H9 (cell line): ENCODE measurements around the gene FGF22. TPM values are rescaled to one million over a fixed set of nuclear protein-coding genes. Genes with fewer than 3 reads are reported as not detected.

ENCODE experiments used
- DNase-seq: peaks from one replicate; pipeline ENCODE4 v3.0.0-alpha.2; 2017
- H2AFZ ChIP-seq: one replicate; pipeline ENCODE4 v1.6.1; 2013; ENCODE audit warnings: mild to moderate bottlenecking, low read length, control low read depth, moderate library complexity
- H2AK5ac ChIP-seq: 2 replicates; pipeline ENCODE4 v1.6.1; 2013; ENCODE audit warnings: low read length, control low read depth, mixed read lengths; ENCODE audit not compliant: insufficient read length
- H2BK120ac ChIP-seq: one replicate; pipeline ENCODE4 v1.6.1; 2013; ENCODE audit warnings: low read depth, mild to moderate bottlenecking, low read length, control low read depth, inconsistent platforms; ENCODE audit not compliant: poor library complexity, severe bottlenecking
- H2BK12ac ChIP-seq: 2 replicates; pipeline ENCODE4 v1.6.1; 2013; ENCODE audit warnings: low read length, control low read depth, mixed read lengths, low read depth; ENCODE audit not compliant: insufficient read length
- H2BK15ac ChIP-seq: 2 replicates; pipeline ENCODE4 v1.6.1; 2013; ENCODE audit warnings: low read depth, low read length, control low read depth
- H2BK20ac ChIP-seq: one replicate; pipeline ENCODE4 v1.6.1; 2013; ENCODE audit warnings: low read depth, mild to moderate bottlenecking, low read length, control low read depth, inconsistent platforms; ENCODE audit not compliant: poor library complexity, severe bottlenecking
- H2BK5ac ChIP-seq: 2 replicates; pipeline ENCODE4 v1.6.1; 2013; ENCODE audit warnings: low read length, control low read depth, mixed read lengths; ENCODE audit not compliant: insufficient read length
- H3K14ac ChIP-seq: 2 replicates; pipeline ENCODE4 v1.6.1; 2013; ENCODE audit warnings: low read length, control low read depth; ENCODE audit not compliant: insufficient read depth
- H3K18ac ChIP-seq: 2 replicates; pipeline ENCODE4 v1.6.1; 2013; ENCODE audit warnings: low read depth, mild to moderate bottlenecking, mixed read lengths, low read length, control low read depth; ENCODE audit not compliant: insufficient read length
- H3K23ac ChIP-seq: 2 replicates; pipeline ENCODE4 v1.6.1; 2013; ENCODE audit warnings: low read length, control low read depth, mixed read lengths, low read depth; ENCODE audit not compliant: insufficient read length
- H3K23me2 ChIP-seq: 2 replicates; pipeline ENCODE4 v1.6.1; 2013; ENCODE audit warnings: low read depth, mild to moderate bottlenecking, mixed read lengths, low read length, control low read depth; ENCODE audit not compliant: insufficient read length, poor library complexity, severe bottlenecking
- H3K27ac ChIP-seq: 2 replicates; pipeline ENCODE4 v1.5.1; 2013; ENCODE audit warnings: low read length, control low read depth, mixed read lengths, low read depth; ENCODE audit not compliant: insufficient read length
- H3K27me3 ChIP-seq: 2 replicates; pipeline ENCODE4 v1.6.1; 2013; ENCODE audit warnings: low read length, control low read depth, inconsistent platforms; ENCODE audit not compliant: insufficient read depth
- H3K4ac ChIP-seq: 2 replicates; pipeline ENCODE4 v1.6.1; 2013; ENCODE audit warnings: low read depth, mild to moderate bottlenecking, control low read depth, inconsistent platforms, low read length, moderate library complexity
- H3K4me1 ChIP-seq: 2 replicates; pipeline ENCODE4 v1.6.1; 2013; ENCODE audit warnings: low read length, control low read depth, inconsistent platforms; ENCODE audit not compliant: insufficient read depth
- H3K4me2 ChIP-seq: 2 replicates; pipeline ENCODE4 v1.6.1; 2013; ENCODE audit warnings: low read length, control low read depth, mixed read lengths; ENCODE audit not compliant: insufficient read length, insufficient read depth
- H3K56ac ChIP-seq: 2 replicates; pipeline ENCODE4 v1.6.1; 2013; ENCODE audit warnings: low read depth, mild to moderate bottlenecking, mixed read lengths, low read length, control low read depth; ENCODE audit not compliant: insufficient read length
- H3K79me1 ChIP-seq: 2 replicates; pipeline ENCODE4 v1.6.1; 2013; ENCODE audit warnings: low read depth, mild to moderate bottlenecking, moderate library complexity, low read length, control low read depth, inconsistent platforms; ENCODE audit not compliant: insufficient read depth, poor library complexity, severe bottlenecking
- H3K79me2 ChIP-seq: 2 replicates; pipeline ENCODE4 v1.6.1; 2013; ENCODE audit warnings: low read length, control low read depth, inconsistent platforms; ENCODE audit not compliant: insufficient read depth
- H3K9ac ChIP-seq: 2 replicates; pipeline ENCODE4 v1.6.1; 2013; ENCODE audit warnings: low read length, control low read depth, mixed read lengths; ENCODE audit not compliant: insufficient read length; ENCODE audit errors: extremely low read depth
- H3K9me3 ChIP-seq: one replicate; pipeline ENCODE4 v1.6.1; 2013; ENCODE audit warnings: low read depth, low read length, inconsistent platforms; ENCODE audit not compliant: control insufficient read depth
- H3T11ph ChIP-seq: one replicate; pipeline ENCODE4 v1.6.1; 2013; ENCODE audit warnings: mild to moderate bottlenecking, low read length, control low read depth, inconsistent platforms
- H4K20me1 ChIP-seq: one replicate; pipeline ENCODE4 v1.6.1; 2013; ENCODE audit not compliant: control insufficient read depth, insufficient read length, insufficient read depth
- H4K5ac ChIP-seq: 2 replicates; pipeline ENCODE4 v1.6.1; 2013; ENCODE audit warnings: low read depth, mild to moderate bottlenecking, mixed read lengths, low read length, control low read depth; ENCODE audit not compliant: insufficient read length
- H4K8ac ChIP-seq: replicated peaks from 2 replicates; pipeline ENCODE4 v1.6.1; 2013; ENCODE audit warnings: low read length, control low read depth, mixed read lengths, low read depth; ENCODE audit not compliant: insufficient read length
- H4K91ac ChIP-seq: 2 replicates; pipeline ENCODE4 v1.6.1; 2013; ENCODE audit warnings: low read depth, mild to moderate bottlenecking, moderate library complexity, mixed read lengths, low read length, control low read depth; ENCODE audit not compliant: insufficient read length
- H3K27ac Mint-ChIP-seq, 3 experiments: 2 replicates in 2 of 3; 3 replicates in 1 of 3; pipeline ENCODE4 v1.8.0; 2020 to 2021; ENCODE audit warnings: mixed read lengths in 3 of 3, mild to moderate bottlenecking in 1 of 3, moderate library complexity in 1 of 3
- H3K27me3 Mint-ChIP-seq: 2 replicates; pipeline ENCODE4 v1.8.0; 2021; ENCODE audit warnings: low read depth, mild to moderate bottlenecking, moderate library complexity, mixed read lengths
- H3K36me3 Mint-ChIP-seq, 3 experiments: 2 replicates in 2 of 3; 3 replicates in 1 of 3; pipeline ENCODE4 v1.8.0; 2020 to 2021; ENCODE audit warnings: low read depth in 3 of 3, mixed read lengths in 3 of 3; ENCODE audit not compliant: insufficient read depth in 1 of 3
- H3K4me1 Mint-ChIP-seq, 2 experiments: 2 replicates each; pipeline ENCODE4 v1.8.0; 2020; ENCODE audit warnings: mixed read lengths in 2 of 2
- H3K4me3 Mint-ChIP-seq, 2 experiments: 2 replicates in 1 of 2; 3 replicates in 1 of 2; pipeline ENCODE4 v1.8.0; 2020 to 2021; ENCODE audit warnings: mild to moderate bottlenecking in 2 of 2, mixed read lengths in 2 of 2, moderate library complexity in 1 of 2
- H3K9me3 Mint-ChIP-seq, 2 experiments: 2 replicates in 1 of 2; 3 replicates in 1 of 2; pipeline ENCODE4 v1.8.0; 2020; ENCODE audit warnings: mild to moderate bottlenecking in 2 of 2, mixed read lengths in 2 of 2, moderate library complexity in 1 of 2
- CTCF ChIP-seq: fragments of 200-600 bp; sonication (generic); conservative IDR thresholded peaks from 3 replicates; pipeline ENCODE4 v1.8.0; 2021; ENCODE audit warnings: antibody characterized with exemption, mild to moderate bottlenecking
- WGBS: extraction: QIAGEN DNeasy Blood & Tissue Kit; methylation state at CpG from one replicate; pipeline ENCODE4 v1.1.7; 2013; ENCODE audit warnings: missing lambda C conversion rate, low lambda C conversion rate, mixed read lengths; ENCODE audit not compliant: insufficient read length; ENCODE audit errors: extremely low coverage; 5-methylcytosine and 5-hydroxymethylcytosine counted together
- total RNA-seq: library from RNA; stranded (reverse); gene quantifications from 2 replicates; pipeline ENCODE4 v1.2.1, GENCODE V29; 2021

FGF22 gene
- total RNA-seq, 1 experiment from 2014 or later, result 0.72 TPM

- Mint-ChIP-seq H3K4me1 (no peaks in the 10 kb centered on the region), H3K27ac (no peak overlapping the region), H3K36me3 (peaks cover 29 to 64% (median 53%) of the 10 kb centered on the region in 3 experiments), H3K9me3 (no peaks in the 10 kb centered on the region), H3K4me3 (no peak overlapping the region), H3K27me3 (no peaks in the 10 kb centered on the region)
- Histone ChIP-seq H3K56ac (no peak overlapping the region), H2BK20ac (no peak overlapping the region), H3K9me3 (no peaks in the 10 kb centered on the region), H2AFZ (no peak overlapping the region), H3K14ac (no peak overlapping the region), H2BK120ac (no peak overlapping the region), H3K4ac (no peak overlapping the region), H4K20me1 (no peaks in the 10 kb centered on the region), H3K27me3 (no peaks in the 10 kb centered on the region), H4K5ac (no peak overlapping the region), H2BK12ac (no peak overlapping the region), H3K23ac (no peak overlapping the region), H3K79me1 (no peaks in the 10 kb centered on the region), H2BK15ac (no peak overlapping the region), H3K27ac (no peak overlapping the region), H2AK5ac (no peak overlapping the region), H3K4me2 (no peak overlapping the region), H2BK5ac (no peak overlapping the region), H3K4me1 (no peaks in the 10 kb centered on the region), H4K91ac (no peak overlapping the region), H3K23me2 (no peaks in the 10 kb centered on the region), H3K79me2 (no peaks in the 10 kb centered on the region), H4K8ac (no peak overlapping the region), H3T11ph (no peak overlapping the region), H3K18ac (no peak overlapping the region), H3K9ac (no peak overlapping the region)
- no peak for TF ChIP-seq CTCF
- no CpG with 5 or more reads among the region's 58 CpGs for WGBS
- DNase-seq, result no peak
Measured at GRCh38 chr19:616747-617526, 22.7 kb upstream of the FGF22 start.
